Neural progenitor cell (in vitro differentiated cells): ENCODE results near the gene TBL1X. TPM values are rescaled to one million over a fixed set of nuclear protein-coding genes. Genes with fewer than 3 reads are reported as not detected.
A peak's percentile ranks its signal among the peaks of the same experiment; 100 is the strongest.

Experiments
- DNase-seq: peaks from one replicate; pipeline ENCODE4 v3.0.0-alpha.2; 2016; ENCODE audit warnings: low spot score
- H2AFZ ChIP-seq: fragments of 200-600 bp; sonication (generic); replicated peaks from 2 replicates; pipeline ENCODE4 v1.6.1; 2016; ENCODE audit warnings: antibody characterized with exemption
- H3F3A ChIP-seq: fragments of 200-600 bp; sonication (generic); 2 replicates; pipeline ENCODE4 v1.6.1; 2016; ENCODE audit warnings: antibody characterized with exemption, low read depth
- H3K27ac ChIP-seq: fragments of 200-600 bp; sonication (generic); 2 replicates; pipeline ENCODE4 v1.5.1; 2016; ENCODE audit warnings: mild to moderate bottlenecking
- H3K27me3 ChIP-seq: fragments of 200-600 bp; sonication (generic); 2 replicates; pipeline ENCODE4 v1.6.1; 2016; ENCODE audit warnings: mild to moderate bottlenecking, moderate library complexity
- H3K36me3 ChIP-seq: fragments of 200-600 bp; sonication (generic); 2 replicates; pipeline ENCODE4 v1.5.1; 2016
- H3K4me1 ChIP-seq: fragments of 200-600 bp; sonication (generic); 2 replicates; pipeline ENCODE4 v1.6.1; 2016; ENCODE audit warnings: mixed run types
- H3K4me2 ChIP-seq: fragments of 200-600 bp; sonication (generic); 2 replicates; pipeline ENCODE4 v1.6.1; 2016
- H3K4me3 ChIP-seq: fragments of 200-600 bp; sonication (generic); 2 replicates; pipeline ENCODE4 v1.5.1; 2016
- H3K79me2 ChIP-seq: fragments of 200-600 bp; sonication (generic); 2 replicates; pipeline ENCODE4 v1.6.1; 2016; ENCODE audit warnings: low read depth
- H3K9ac ChIP-seq: fragments of 200-600 bp; sonication (generic); 2 replicates; pipeline ENCODE4 v1.6.1; 2016
- H3K9me3 ChIP-seq: fragments of 200-600 bp; sonication (generic); 2 replicates; pipeline ENCODE4 v1.5.1; 2016; ENCODE audit warnings: low read depth
- H4K20me1 ChIP-seq: fragments of 200-600 bp; sonication (generic); 2 replicates; pipeline ENCODE4 v1.6.1; 2016; ENCODE audit warnings: low read depth
- H3K27ac Mint-ChIP-seq: 3 replicates; pipeline ENCODE4 v1.8.0; 2021; ENCODE audit warnings: mixed read lengths
- H3K27me3 Mint-ChIP-seq: 2 replicates; pipeline ENCODE4 v1.8.0; 2022; ENCODE audit warnings: low read depth, mild to moderate bottlenecking, inconsistent platforms, moderate library complexity, mixed read lengths; ENCODE audit not compliant: insufficient read depth
- H3K36me3 Mint-ChIP-seq: 3 replicates; pipeline ENCODE4 v1.8.0; 2021; ENCODE audit warnings: mixed read lengths
- H3K4me1 Mint-ChIP-seq: 3 replicates; pipeline ENCODE4 v1.8.0; 2021; ENCODE audit warnings: mixed read lengths
- H3K4me3 Mint-ChIP-seq: 3 replicates; pipeline ENCODE4 v1.8.0; 2021; ENCODE audit warnings: mild to moderate bottlenecking, moderate library complexity, mixed read lengths
- H3K9me3 Mint-ChIP-seq: 3 replicates; pipeline ENCODE4 v1.8.0; 2020; ENCODE audit warnings: mixed read lengths
- EZH2 ChIP-seq: fragments of 200-600 bp; sonication (generic); IDR thresholded peaks from 2 replicates; pipeline ENCODE4 v1.6.1; 2017; ENCODE audit warnings: antibody characterized with exemption, mild to moderate bottlenecking, moderate library complexity
- EZH2phosphoT487 ChIP-seq: fragments of 200-600 bp; sonication (generic); IDR thresholded peaks from 2 replicates; pipeline ENCODE4 v1.6.1; 2017; ENCODE audit warnings: antibody characterized with exemption
- total RNA-seq: library from RNA; depleted of rRNA; stranded (reverse); fragments of >200 nt; gene quantifications from 2 replicates; pipeline ENCODE4 v1.2.3, GENCODE V29; 2015; ENCODE audit warnings: low replicate concordance
- TF ChIP-seq, protein P1 (sequence below): fragments of 200-600 bp; sonication (generic); IDR thresholded peaks from 2 replicates; pipeline ENCODE4 v1.5.1; 2017; ENCODE audit warnings: antibody characterized with exemption, mild to moderate bottlenecking

TBL1X gene
- total RNA-seq, 1 donor from 2014 or later: 35.7 TPM

DNA sequence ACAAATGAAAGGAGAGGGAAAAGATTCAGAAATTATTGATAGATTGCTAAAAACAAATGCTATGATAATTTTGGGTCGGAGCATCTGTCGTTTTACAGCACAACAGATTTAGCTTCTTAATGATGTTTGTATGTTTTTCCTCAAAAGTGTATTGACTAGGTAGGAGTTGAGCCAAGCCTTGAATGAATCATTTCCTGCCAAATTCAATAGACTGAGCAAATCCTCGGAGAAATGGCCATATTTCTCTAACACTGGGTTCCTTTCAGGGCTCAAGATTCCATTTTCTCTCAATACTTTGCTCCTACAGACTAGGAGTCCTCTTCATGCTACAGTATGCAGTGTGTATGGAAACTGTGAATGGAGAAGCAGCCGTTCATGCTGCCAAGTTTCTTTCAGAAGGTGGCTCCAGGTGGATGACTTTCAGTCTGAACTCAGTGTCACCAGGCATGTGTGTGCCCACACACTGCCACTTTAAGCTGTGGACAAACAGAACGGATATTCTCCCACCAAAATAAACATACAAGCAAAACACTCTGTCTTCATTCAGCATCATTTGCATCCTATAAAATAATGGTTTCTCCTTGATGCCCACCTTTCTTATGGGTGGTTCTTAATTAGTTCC, 146.0 kb downstream of the TBL1X start:
- TF ChIP-seq EZH2: no peak
- no peak for TF ChIP-seq EZH2phosphoT487
- TF ChIP-seq, protein P1, sequence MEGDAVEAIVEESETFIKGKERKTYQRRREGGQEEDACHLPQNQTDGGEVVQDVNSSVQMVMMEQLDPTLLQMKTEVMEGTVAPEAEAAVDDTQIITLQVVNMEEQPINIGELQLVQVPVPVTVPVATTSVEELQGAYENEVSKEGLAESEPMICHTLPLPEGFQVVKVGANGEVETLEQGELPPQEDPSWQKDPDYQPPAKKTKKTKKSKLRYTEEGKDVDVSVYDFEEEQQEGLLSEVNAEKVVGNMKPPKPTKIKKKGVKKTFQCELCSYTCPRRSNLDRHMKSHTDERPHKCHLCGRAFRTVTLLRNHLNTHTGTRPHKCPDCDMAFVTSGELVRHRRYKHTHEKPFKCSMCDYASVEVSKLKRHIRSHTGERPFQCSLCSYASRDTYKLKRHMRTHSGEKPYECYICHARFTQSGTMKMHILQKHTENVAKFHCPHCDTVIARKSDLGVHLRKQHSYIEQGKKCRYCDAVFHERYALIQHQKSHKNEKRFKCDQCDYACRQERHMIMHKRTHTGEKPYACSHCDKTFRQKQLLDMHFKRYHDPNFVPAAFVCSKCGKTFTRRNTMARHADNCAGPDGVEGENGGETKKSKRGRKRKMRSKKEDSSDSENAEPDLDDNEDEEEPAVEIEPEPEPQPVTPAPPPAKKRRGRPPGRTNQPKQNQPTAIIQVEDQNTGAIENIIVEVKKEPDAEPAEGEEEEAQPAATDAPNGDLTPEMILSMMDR: no peak
- Histone ChIP-seq H3K4me2 (peak overlapping the region; percentile 10), H2AFZ (no peak overlapping the region), H3K4me3 (no peak overlapping the region), H3K9ac (no peak overlapping the region), H3K79me2 (peaks cover 25% of the 10 kb centered on the region), H3K27me3 (no peaks in the 10 kb centered on the region), H3K4me1 (peaks cover 10% of the 10 kb centered on the region), H3F3A (peaks cover 3% of the 10 kb centered on the region), H3K36me3 (no peaks in the 10 kb centered on the region), H3K27ac (no peak overlapping the region), H4K20me1 (peaks cover 43% of the 10 kb centered on the region), H3K9me3 (no peaks in the 10 kb centered on the region)
- no peak overlapping the region for H3K4me3 Mint-ChIP-seq
- no peaks in the 10 kb centered on the region for H3K9me3 Mint-ChIP-seq
- no peaks in the 10 kb centered on the region for H3K27me3 Mint-ChIP-seq
- H3K27ac Mint-ChIP-seq: peak overlapping the region; percentile 29
- no peak for DNase-seq
- peaks cover 3% of the 10 kb centered on the region for H3K36me3 Mint-ChIP-seq
- H3K4me1 Mint-ChIP-seq: peaks cover 30% of the 10 kb centered on the region

DNA sequence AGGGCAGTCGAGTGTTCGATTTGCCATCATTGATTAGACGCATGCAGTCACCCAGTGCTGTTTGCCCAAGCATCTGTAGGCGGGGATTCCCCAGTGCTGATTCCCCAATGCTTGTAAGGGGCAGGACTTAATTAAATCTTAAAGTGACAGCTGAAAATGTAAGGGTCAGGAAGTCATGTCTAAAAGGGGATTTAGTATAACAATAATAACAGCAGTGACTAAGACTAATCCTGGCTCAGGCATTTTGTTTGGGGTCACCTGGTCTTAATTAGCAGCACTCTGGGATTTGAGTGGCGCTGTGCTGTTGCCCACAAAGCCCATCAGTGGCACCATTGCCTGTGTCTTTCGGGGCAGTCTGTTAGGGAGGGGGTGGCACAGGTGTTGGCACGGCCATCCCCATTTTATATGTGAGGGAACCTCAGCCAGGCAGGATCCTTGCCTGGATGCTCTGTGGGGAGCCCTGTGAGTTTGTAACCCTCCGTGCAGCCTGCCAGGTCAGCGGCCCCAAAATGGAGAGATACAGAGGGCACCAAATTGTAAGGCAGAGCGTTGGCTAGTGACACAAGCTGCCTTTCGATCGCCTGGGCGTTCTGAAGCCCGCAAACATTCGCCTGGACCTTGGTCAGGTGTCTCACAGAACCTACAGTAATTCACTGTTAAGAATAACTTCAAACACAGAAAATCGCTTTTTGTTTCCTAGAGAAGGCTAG, 146.7 kb downstream of the TBL1X start:
- no peak overlapping the region for H3K4me3 Mint-ChIP-seq
- Histone ChIP-seq H2AFZ (no peak overlapping the region), H3K79me2 (peaks cover 29% of the 10 kb centered on the region), H3K27me3 (no peaks in the 10 kb centered on the region), H3K36me3 (no peaks in the 10 kb centered on the region), H3K4me1 (peaks cover 10% of the 10 kb centered on the region), H3F3A (peaks cover 3% of the 10 kb centered on the region), H3K9ac (no peak overlapping the region), H3K27ac (no peak overlapping the region), H3K9me3 (no peaks in the 10 kb centered on the region), H4K20me1 (peaks cover 43% of the 10 kb centered on the region), H3K4me2 (peak overlapping the region; percentile 10), H3K4me3 (no peak overlapping the region)
- H3K27ac Mint-ChIP-seq: peak overlapping the region; percentile 29
- TF ChIP-seq, protein P1: no peak
- no peak for TF ChIP-seq EZH2phosphoT487
- no peak for TF ChIP-seq EZH2
- peak; percentile 56 for DNase-seq
- H3K36me3 Mint-ChIP-seq: peaks cover 3% of the 10 kb centered on the region
- H3K4me1 Mint-ChIP-seq: peaks cover 30% of the 10 kb centered on the region
- H3K9me3 Mint-ChIP-seq: no peaks in the 10 kb centered on the region
- no peaks in the 10 kb centered on the region for H3K27me3 Mint-ChIP-seq

DNA sequence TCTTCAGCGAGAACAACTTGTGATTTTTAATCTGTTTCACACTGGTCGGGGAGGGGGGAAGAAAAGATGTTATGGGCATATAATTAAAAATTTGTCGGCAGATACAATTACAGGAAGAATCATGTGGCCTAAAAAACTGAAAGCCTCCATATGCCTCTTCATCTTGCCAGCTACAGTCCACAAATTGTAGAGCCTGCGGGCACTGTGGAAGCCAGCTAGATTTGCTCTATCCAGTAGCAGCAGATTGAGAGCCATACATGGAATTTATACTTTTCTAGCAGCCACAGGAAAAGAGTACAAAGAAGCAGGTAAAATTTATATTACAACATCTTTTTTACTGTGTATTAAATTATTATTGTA, 147.3 kb downstream of the TBL1X start:
- H3K4me2 ChIP-seq: no peak overlapping the region
- H3K4me3 ChIP-seq: no peak overlapping the region
- Mint-ChIP-seq H3K9me3 (no peaks in the 10 kb centered on the region), H3K27me3 (peaks cover under 1% of the 10 kb centered on the region), H3K4me3 (no peak overlapping the region), H3K27ac (no peak overlapping the region), H3K4me1 (peaks cover 30% of the 10 kb centered on the region), H3K36me3 (peaks cover 4% of the 10 kb centered on the region)
- H3K36me3 ChIP-seq: no peaks in the 10 kb centered on the region
- peaks cover 29% of the 10 kb centered on the region for H3K79me2 ChIP-seq
- no peaks in the 10 kb centered on the region for H3K9me3 ChIP-seq
- H3K27me3 ChIP-seq: no peaks in the 10 kb centered on the region
- peaks cover 10% of the 10 kb centered on the region for H3K4me1 ChIP-seq
- H3K9ac ChIP-seq: no peak overlapping the region
- peaks cover 43% of the 10 kb centered on the region for H4K20me1 ChIP-seq
- H2AFZ ChIP-seq: no peak overlapping the region
- H3K27ac ChIP-seq: no peak overlapping the region
- H3F3A ChIP-seq: peaks cover 3% of the 10 kb centered on the region
- TF ChIP-seq, protein P1: no peak
- no peak for TF ChIP-seq EZH2phosphoT487
- no peak for TF ChIP-seq EZH2
- DNase-seq: no peak
